GM21515 (cell line): ENCODE measurements around the gene TBL1X.

Experiments
- ATAC-seq: cut with Tn5 transposase; IDR thresholded peaks from one replicate; pipeline ENCODE4 v1.9.1; 2021; ENCODE audit not compliant: unreplicated experiment

Gene TBL1X

GRCh38 chrX:9698576-9698975, 233.7 kb downstream of the TBL1X start:
- no peak for ATAC-seq

- ATAC-seq = no peak
These were observed 235.7 kb downstream of the TBL1X start for GRCh38 chrX:9700555-9700954.

GRCh38 chrX:9701790-9702189, 236.9 kb downstream of the TBL1X start:
- no peak for ATAC-seq

- no peak for ATAC-seq
These were observed 238.5 kb downstream of the TBL1X start for GRCh38 chrX:9703406-9703805.

- ATAC-seq = no peak
These were observed 240.1 kb downstream of the TBL1X start for GRCh38 chrX:9704876-9705465.

- no peak for ATAC-seq
These were observed 241.6 kb downstream of the TBL1X start for GRCh38 chrX:9706421-9706820.

- no peak for ATAC-seq
These were observed 242.6 kb downstream of the TBL1X start for GRCh38 chrX:9707306-9708033.

GRCh38 chrX:9708086-9708485, 243.2 kb downstream of the TBL1X start:
- no peak for ATAC-seq

GRCh38 chrX:9708923-9709553, 244.2 kb downstream of the TBL1X start:
- peak; percentile 86 for ATAC-seq

- ATAC-seq = no peak
These were observed 245.5 kb downstream of the TBL1X start for GRCh38 chrX:9710332-9710731.

GRCh38 chrX:9717376-9717775, 252.5 kb downstream of the TBL1X start:
- no peak for ATAC-seq

- no peak for ATAC-seq
These were observed 259.9 kb downstream of the TBL1X start for GRCh38 chrX:9724711-9725110.

- ATAC-seq = no peak
These were observed 263.4 kb downstream of the TBL1X start for GRCh38 chrX:9728261-9728660.

- no peak for ATAC-seq
These were observed 264.5 kb downstream of the TBL1X start for GRCh38 chrX:9729171-9729885.

GRCh38 chrX:9730078-9730477, 265.2 kb downstream of the TBL1X start:
- no peak for ATAC-seq

- no peak for ATAC-seq
These were observed 265.9 kb downstream of the TBL1X start for GRCh38 chrX:9730752-9731151.

GRCh38 chrX:9737363-9737762, 272.5 kb downstream of the TBL1X start:
- ATAC-seq = no peak

GRCh38 chrX:9738151-9738550, 273.3 kb downstream of the TBL1X start:
- ATAC-seq = no peak

GRCh38 chrX:9739130-9739529, 274.3 kb downstream of the TBL1X start:
- no peak for ATAC-seq

- ATAC-seq = no peak
These were observed 280.7 kb downstream of the TBL1X start for GRCh38 chrX:9745417-9746115.
